Thymus (tissue), 11 donors: ENCODE results near the gene LY6G6D. TPM values are rescaled to one million over a fixed set of nuclear protein-coding genes. Genes with fewer than 3 reads are reported as not detected.

Experiments
- DNase-seq, 9 donors: peaks; one replicate each; pipeline ENCODE4 v3.0.0-alpha.2; 2013; ENCODE audit warnings: low spot score in 9 of 9, low read depth in 6 of 9, missing footprints in 1 of 9
- H3K27ac ChIP-seq, 2 donors: one replicate each; pipeline ENCODE4 v1.5.1; 2013; ENCODE audit warnings: control low read depth in 1 of 2, low read depth in 1 of 2, low read length in 1 of 2, mild to moderate bottlenecking in 1 of 2, moderate library complexity in 1 of 2
- H3K27me3 ChIP-seq, 2 donors: one replicate each; pipeline ENCODE4 v1.5.1; 2013; ENCODE audit warnings: low read length in 1 of 2; ENCODE audit not compliant: control insufficient read depth in 2 of 2, insufficient read depth in 1 of 2
- H3K36me3 ChIP-seq, 2 donors: one replicate each; pipeline ENCODE4 v1.5.1; 2013; ENCODE audit warnings: low read length in 1 of 2, mild to moderate bottlenecking in 1 of 2, moderate library complexity in 1 of 2; ENCODE audit not compliant: control insufficient read depth in 2 of 2, insufficient read depth in 2 of 2
- H3K4me1 ChIP-seq, 2 donors: one replicate each; pipeline ENCODE4 v1.5.1; 2013; ENCODE audit warnings: low read length in 2 of 2; ENCODE audit not compliant: control insufficient read depth in 2 of 2, insufficient read depth in 2 of 2
- H3K4me3 ChIP-seq, 2 donors: one replicate each; pipeline ENCODE4 v1.5.1; 2013; ENCODE audit warnings: low read length in 2 of 2, control low read depth in 1 of 2, mild to moderate bottlenecking in 1 of 2
- H3K9me3 ChIP-seq, 2 donors: one replicate each; pipeline ENCODE4 v1.5.1; 2013; ENCODE audit warnings: low read length in 1 of 2, mild to moderate bottlenecking in 1 of 2; ENCODE audit not compliant: control insufficient read depth in 2 of 2, insufficient read depth in 1 of 2
- WGBS: extraction: QIAGEN DNeasy Blood & Tissue Kit; methylation state at CpG from one replicate; pipeline ENCODE4 v1.1.7; 2013; 5-methylcytosine and 5-hydroxymethylcytosine counted together
- polyA plus RNA-seq: library from polyadenylated mRNA; stranded (reverse); fragments of 200-250 nt; gene quantifications from one replicate; pipeline ENCODE4 v1.2.3, GENCODE V29; 2013
- total RNA-seq: library from RNA; stranded (reverse); fragments of 120-200 nt; gene quantifications from one replicate; pipeline ENCODE4 v1.2.4, GENCODE V29; 2013
- donor health status: healthy.

LY6G6D gene
- total and polyA plus RNA-seq, 2 donors: not detected

DNA sequence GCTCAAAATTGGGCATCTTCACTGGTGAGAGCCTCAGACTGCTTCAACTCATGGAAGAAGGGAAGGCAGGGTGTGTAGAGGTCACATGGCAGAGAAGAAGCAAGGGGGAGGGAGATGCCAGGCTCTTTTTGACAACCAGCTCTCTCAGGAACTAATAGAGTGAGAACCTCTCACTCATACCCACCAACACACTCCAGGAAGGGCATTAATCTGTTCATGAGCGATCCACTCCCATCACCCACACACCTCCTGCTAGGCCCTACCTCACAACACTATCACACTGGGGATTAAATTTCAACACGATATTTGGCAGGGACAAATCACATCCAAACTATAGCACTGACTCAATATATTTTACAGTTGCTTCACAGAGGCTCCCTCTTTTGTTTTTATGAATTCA is 26.7 kb downstream of the LY6G6D start:
- Histone ChIP-seq H3K4me1 (peaks cover 32 to 47% of the 10 kb centered on the region in 2 donors), H3K4me3 (no peak overlapping the region), H3K27ac (no peak overlapping the region), H3K9me3 (peaks cover 0 to 3% of the 10 kb centered on the region in 2 donors), H3K27me3 (no peaks in the 10 kb centered on the region), H3K36me3 (peaks cover 8 to 31% of the 10 kb centered on the region in 2 donors)
- WGBS: 95% methylated on average over 2 of the region's 2 CpGs
- no peak for DNase-seq

- peaks cover 26 to 36% of the 10 kb centered on the region in 2 donors for H3K4me1 ChIP-seq
- no peaks in the 10 kb centered on the region for H3K27me3 ChIP-seq
- H3K36me3 ChIP-seq: peaks cover 15 to 41% of the 10 kb centered on the region in 2 donors
- H3K9me3 ChIP-seq: peaks cover 0 to 3% of the 10 kb centered on the region in 2 donors
- DNase-seq: no peak
- no peak overlapping the region for H3K4me3 ChIP-seq
- WGBS: 98% methylated on average over 3 of the region's 3 CpGs
- no peak overlapping the region for H3K27ac ChIP-seq
Measured at GRCh38 chr6:31742894-31743293, 27.7 kb downstream of the LY6G6D start.

- Histone ChIP-seq H3K4me1 (peaks cover 13 to 21% of the 10 kb centered on the region in 2 donors), H3K4me3 (no peak overlapping the region), H3K36me3 (peaks cover 15 to 44% of the 10 kb centered on the region in 2 donors), H3K27ac (no peak overlapping the region), H3K9me3 (peaks cover 0 to 3% of the 10 kb centered on the region in 2 donors), H3K27me3 (no peaks in the 10 kb centered on the region)
- DNase-seq: no peak
- WGBS: 92% methylated on average over 1 of the region's 1 CpG
Measured at GRCh38 chr6:31744422-31744821, 29.3 kb downstream of the LY6G6D start.

DNA sequence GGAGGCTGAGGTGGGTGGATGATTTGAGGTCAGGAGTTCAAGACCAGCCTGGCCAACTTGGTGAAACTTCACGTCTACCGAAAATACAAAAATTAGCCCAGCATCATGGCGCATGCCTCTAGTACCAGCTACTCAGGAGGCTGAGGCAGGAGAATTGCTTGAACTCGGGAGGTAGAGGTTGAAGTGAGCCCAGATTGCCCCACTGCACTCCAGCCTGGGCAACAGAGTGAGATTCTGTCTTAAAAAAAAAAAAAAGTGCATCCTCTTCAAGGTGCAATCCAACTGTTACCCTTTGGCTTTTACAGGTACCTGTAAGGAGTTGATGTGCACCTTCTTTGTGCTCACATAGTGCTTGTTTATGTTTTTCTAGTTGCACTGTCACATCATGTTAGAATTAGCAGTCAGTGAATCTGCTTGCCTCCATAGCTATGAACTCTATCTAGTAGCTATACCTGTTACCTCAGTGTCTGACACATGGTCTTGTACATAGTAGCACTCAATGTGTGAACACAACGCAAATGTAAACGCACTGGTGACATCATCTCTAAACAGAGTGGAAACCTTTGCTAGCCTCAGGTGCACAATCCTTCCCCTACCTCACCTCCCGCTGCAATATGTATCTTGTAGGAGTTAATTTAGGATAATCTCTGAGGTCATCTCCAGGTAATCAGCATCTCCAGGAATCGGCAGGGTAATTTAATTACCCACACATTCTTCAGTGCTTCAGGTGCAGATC is 34.3 kb downstream of the LY6G6D start:
- no peaks in the 10 kb centered on the region for H3K9me3 ChIP-seq
- H3K4me1 ChIP-seq: no peaks in the 10 kb centered on the region
- no peak overlapping the region for H3K27ac ChIP-seq
- H3K4me3 ChIP-seq: no peak overlapping the region
- H3K36me3 ChIP-seq: peaks cover 18 to 22% of the 10 kb centered on the region in 2 donors
- 97% methylated on average over 8 of the region's 8 CpGs for WGBS
- H3K27me3 ChIP-seq: no peaks in the 10 kb centered on the region
- no peak for DNase-seq

- no peak overlapping the region for H3K4me3 ChIP-seq
- H3K4me1 ChIP-seq: no peaks in the 10 kb centered on the region
- H3K36me3 ChIP-seq: peaks cover 15 to 17% of the 10 kb centered on the region in 2 donors
- H3K27ac ChIP-seq: no peak overlapping the region
- H3K9me3 ChIP-seq: no peaks in the 10 kb centered on the region
- 98% methylated on average over 7 of the region's 7 CpGs for WGBS
- H3K27me3 ChIP-seq: no peaks in the 10 kb centered on the region
- DNase-seq: no peak
Measured at GRCh38 chr6:31750411-31751022, 35.4 kb downstream of the LY6G6D start.

- Histone ChIP-seq H3K36me3 (peaks cover 7 to 8% of the 10 kb centered on the region in 2 donors), H3K4me1 (no peaks in the 10 kb centered on the region), H3K27ac (no peak overlapping the region), H3K4me3 (no peak overlapping the region), H3K27me3 (no peaks in the 10 kb centered on the region), H3K9me3 (no peaks in the 10 kb centered on the region)
- WGBS: 85% methylated on average over 8 of the region's 8 CpGs
- DNase-seq: no peak
Measured at GRCh38 chr6:31752739-31753319, 37.7 kb downstream of the LY6G6D start.

DNA sequence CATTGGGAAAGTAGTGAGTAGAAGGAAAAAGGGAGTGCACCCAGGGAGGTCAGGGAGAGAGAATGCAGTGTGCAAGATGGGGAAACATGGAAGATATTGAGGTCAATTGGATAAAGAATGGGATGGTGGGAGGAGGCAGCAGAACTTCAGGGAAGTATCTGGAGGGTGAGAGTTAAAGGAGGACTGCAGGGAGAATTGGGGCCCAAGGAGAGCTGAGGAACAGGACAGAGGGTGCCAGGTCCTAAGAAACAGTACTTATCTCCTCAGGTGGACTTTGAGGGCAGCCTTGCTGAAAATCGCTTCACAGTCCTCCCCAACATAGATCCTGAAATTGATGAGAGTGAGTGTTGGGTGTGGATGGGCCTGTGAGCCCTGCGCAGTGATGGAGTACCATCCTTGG is 43.1 kb downstream of the LY6G6D start:
- Histone ChIP-seq H3K4me1 (peaks cover 0 to 12% of the 10 kb centered on the region in 2 donors), H3K4me3 (no peak overlapping the region), H3K27me3 (no peaks in the 10 kb centered on the region), H3K27ac (no peak overlapping the region), H3K36me3 (peaks cover 27 to 49% of the 10 kb centered on the region in 2 donors), H3K9me3 (no peaks in the 10 kb centered on the region)
- 99% methylated on average over 2 of the region's 2 CpGs for WGBS
- DNase-seq: no peak

DNA sequence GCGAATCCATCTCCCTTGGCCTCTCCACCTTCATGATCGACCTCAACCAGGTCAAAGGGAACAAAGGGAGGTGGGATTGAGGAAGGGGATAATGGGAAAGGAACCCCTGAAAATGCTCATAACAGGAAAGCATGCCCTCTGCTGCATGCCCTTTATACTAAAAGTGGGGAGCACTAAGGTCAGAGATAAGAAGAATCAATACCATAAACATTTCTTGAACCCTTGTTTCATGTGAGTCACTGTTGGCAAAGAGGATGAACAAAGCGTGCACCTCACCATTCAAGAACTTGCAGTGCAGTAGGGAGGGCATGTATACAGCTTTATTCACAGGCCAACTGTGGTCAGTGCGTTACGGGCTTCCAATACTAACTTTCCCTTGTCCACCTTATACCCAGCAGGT is 45.6 kb downstream of the LY6G6D start:
- WGBS: 97% methylated on average over 5 of the region's 5 CpGs

DNA sequence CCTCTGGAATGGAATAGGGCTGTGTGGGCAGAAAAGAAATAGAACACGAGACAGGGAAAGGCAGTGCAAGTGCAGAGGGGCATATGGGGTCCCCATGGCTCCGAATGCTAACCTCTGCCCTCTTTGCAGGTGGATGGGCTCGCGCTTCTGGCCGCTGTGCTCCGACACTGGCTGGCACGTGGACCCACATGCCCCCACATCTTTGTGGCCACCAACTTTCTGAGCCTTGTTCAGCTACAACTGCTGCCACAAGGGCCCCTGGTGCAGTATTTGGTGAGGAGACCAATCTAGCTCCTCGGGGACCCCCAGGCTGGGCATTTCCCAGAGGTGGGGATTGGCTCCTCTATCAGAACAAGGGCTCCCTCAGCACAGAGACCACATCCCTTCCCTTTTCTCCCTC is 46.2 kb downstream of the LY6G6D start:
- Histone ChIP-seq H3K4me1 (peaks cover 0 to 12% of the 10 kb centered on the region in 2 donors), H3K4me3 (no peak overlapping the region), H3K27me3 (peaks cover 0 to 10% of the 10 kb centered on the region in 2 donors), H3K36me3 (peaks cover 25 to 52% of the 10 kb centered on the region in 2 donors), H3K9me3 (no peaks in the 10 kb centered on the region), H3K27ac (no peak overlapping the region)
- DNase-seq: no peak
- 99% methylated on average over 8 of the region's 8 CpGs for WGBS

More for the DNA sequence above, 45.6 kb downstream of the LY6G6D start:
- Histone ChIP-seq H3K27ac (no peak overlapping the region), H3K36me3 (peaks cover 25 to 52% of the 10 kb centered on the region in 2 donors), H3K4me3 (no peak overlapping the region), H3K9me3 (no peaks in the 10 kb centered on the region), H3K27me3 (peaks cover 0 to 4% of the 10 kb centered on the region in 2 donors), H3K4me1 (peaks cover 0 to 12% of the 10 kb centered on the region in 2 donors)
- DNase-seq: no peak
